Measurements from ENCODE around the gene GAK. TPM values are rescaled to one million over a fixed set of nuclear protein-coding genes. Genes with fewer than 3 reads are reported as not detected.

GAK gene
- total RNA-seq, 1 donor from 2014 or later, result 27.6 TPM

DNA sequence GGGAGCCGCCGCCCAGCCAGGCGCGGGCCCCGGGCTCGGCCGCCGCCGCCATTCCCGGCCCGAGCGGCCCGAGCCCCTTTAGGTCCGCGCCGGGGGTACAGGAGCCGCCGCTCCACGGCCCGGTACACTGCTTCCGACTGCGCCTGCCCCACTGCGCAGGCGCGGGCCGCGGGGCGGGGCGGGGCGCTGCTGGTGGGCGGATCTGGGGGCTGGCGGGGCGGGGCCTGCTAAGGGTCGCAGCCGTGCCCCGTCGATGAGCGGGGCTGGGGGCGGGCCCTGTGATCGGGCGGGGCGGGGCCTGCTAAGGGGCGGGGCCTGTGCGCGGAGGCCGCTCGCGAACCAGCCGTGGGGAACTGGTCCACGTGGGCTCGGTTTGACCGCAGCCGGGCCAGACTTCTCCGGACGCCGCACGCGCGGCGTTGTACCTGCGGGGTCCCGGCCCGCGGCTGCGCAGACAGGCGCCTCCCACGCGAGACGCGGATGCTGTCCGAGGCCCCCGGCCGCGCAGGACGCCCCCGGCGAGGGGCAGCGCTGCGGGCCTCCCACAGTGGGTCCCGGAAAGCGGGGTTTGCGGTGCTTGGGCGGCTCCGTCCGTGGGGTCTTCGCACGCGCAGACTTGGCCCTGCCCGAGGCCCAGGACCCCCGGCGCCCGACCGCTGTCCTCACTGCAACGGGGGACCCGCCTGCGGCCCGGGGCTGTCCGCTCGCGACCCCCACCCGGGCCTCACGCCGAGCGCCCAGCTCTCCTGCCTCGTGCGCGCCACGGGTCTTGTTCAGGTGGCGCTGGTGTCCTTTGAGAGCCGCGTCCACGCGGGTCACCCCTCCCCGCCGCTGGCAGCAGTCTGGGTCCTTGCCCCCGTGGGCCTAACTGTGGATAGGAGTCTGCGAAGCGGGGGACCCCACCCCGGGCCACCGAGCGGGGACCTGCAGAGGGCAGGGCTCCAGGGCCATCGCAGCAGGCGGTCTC is 41.6 kb upstream of the GAK start, which contains the start of gene DGKQ:
DGKQ (minus strand) TSS at position 139 of the 967 bp plus-strand sequence; CDS start at position 52, 87 bp downstream.
- TF ChIP-seq EZH2phosphoT487 (IDR thresholded peaks at IDR 0.05), result no peak
- TF ChIP-seq, protein P1, sequence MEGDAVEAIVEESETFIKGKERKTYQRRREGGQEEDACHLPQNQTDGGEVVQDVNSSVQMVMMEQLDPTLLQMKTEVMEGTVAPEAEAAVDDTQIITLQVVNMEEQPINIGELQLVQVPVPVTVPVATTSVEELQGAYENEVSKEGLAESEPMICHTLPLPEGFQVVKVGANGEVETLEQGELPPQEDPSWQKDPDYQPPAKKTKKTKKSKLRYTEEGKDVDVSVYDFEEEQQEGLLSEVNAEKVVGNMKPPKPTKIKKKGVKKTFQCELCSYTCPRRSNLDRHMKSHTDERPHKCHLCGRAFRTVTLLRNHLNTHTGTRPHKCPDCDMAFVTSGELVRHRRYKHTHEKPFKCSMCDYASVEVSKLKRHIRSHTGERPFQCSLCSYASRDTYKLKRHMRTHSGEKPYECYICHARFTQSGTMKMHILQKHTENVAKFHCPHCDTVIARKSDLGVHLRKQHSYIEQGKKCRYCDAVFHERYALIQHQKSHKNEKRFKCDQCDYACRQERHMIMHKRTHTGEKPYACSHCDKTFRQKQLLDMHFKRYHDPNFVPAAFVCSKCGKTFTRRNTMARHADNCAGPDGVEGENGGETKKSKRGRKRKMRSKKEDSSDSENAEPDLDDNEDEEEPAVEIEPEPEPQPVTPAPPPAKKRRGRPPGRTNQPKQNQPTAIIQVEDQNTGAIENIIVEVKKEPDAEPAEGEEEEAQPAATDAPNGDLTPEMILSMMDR (IDR thresholded peaks at IDR 0.05), result no peak
- TF ChIP-seq EZH2 (IDR thresholded peaks at IDR 0.05), result no peak
- Histone ChIP-seq H2AFZ (replicated peaks) (peak within 1 kb of the TSS; percentile 65), H4K20me1 (ENCODE audit: low read depth) (peaks cover 28% of the 10 kb centered on the region), H3K27me3 (peaks cover 55% of the 10 kb centered on the region), H3K27ac (no peak within 1 kb of the TSS), H3K4me1 (no peaks in the 10 kb centered on the region), H3K9ac (peak within 1 kb of the TSS; percentile 30), H3K36me3 (no peaks in the 10 kb centered on the region), H3K79me2 (ENCODE audit: low read depth) (no peaks in the 10 kb centered on the region), H3K4me3 (peak within 1 kb of the TSS; percentile 92), H3F3A (ENCODE audit: low read depth) (no peaks in the 10 kb centered on the region), H3K4me2 (peak within 1 kb of the TSS; percentile 96), H3K9me3 (ENCODE audit: low read depth) (no peaks in the 10 kb centered on the region)
- DNase-seq (ENCODE audit: low spot score), result peak; percentile 91
- H3K4me1 Mint-ChIP-seq, result no peaks in the 10 kb centered on the region
- H3K36me3 Mint-ChIP-seq, result peaks cover 2% of the 10 kb centered on the region
- no peak within 1 kb of the TSS for H3K27ac Mint-ChIP-seq
- H3K4me3 Mint-ChIP-seq, result peak within 1 kb of the TSS; percentile 62
- peaks cover 2% of the 10 kb centered on the region for H3K27me3 Mint-ChIP-seq (ENCODE audit: insufficient read depth, low read depth)
- peaks cover 10% of the 10 kb centered on the region for H3K9me3 Mint-ChIP-seq

GRCh38 chr4:972651-973424 is 40.7 kb upstream of the GAK start:
- Histone ChIP-seq H3K9ac (peak overlapping the region; percentile 30), H3K4me2 (peak overlapping the region; percentile 96), H3F3A (ENCODE audit: low read depth) (no peaks in the 10 kb centered on the region), H3K79me2 (ENCODE audit: low read depth) (no peaks in the 10 kb centered on the region), H3K4me3 (peak overlapping the region; percentile 92), H3K36me3 (no peaks in the 10 kb centered on the region), H3K4me1 (no peaks in the 10 kb centered on the region), H3K27me3 (peaks cover 64% of the 10 kb centered on the region), H4K20me1 (ENCODE audit: low read depth) (peaks cover 34% of the 10 kb centered on the region), H3K9me3 (ENCODE audit: low read depth) (no peaks in the 10 kb centered on the region), H3K27ac (no peak overlapping the region), H2AFZ (replicated peaks) (peak overlapping the region; percentile 65)
- H3K4me3 Mint-ChIP-seq, result peak overlapping the region; percentile 62
- H3K27me3 Mint-ChIP-seq (ENCODE audit: insufficient read depth, low read depth), result peaks cover 2% of the 10 kb centered on the region
- H3K27ac Mint-ChIP-seq, result no peak overlapping the region
- H3K4me1 Mint-ChIP-seq, result no peaks in the 10 kb centered on the region
- DNase-seq (ENCODE audit: low spot score), result peak; percentile 59
- TF ChIP-seq EZH2phosphoT487 (IDR thresholded peaks at IDR 0.05) (peak; percentile 19), EZH2 (IDR thresholded peaks at IDR 0.05) (no peak)
- peaks cover 2% of the 10 kb centered on the region for H3K36me3 Mint-ChIP-seq
- peaks cover 10% of the 10 kb centered on the region for H3K9me3 Mint-ChIP-seq

DNA sequence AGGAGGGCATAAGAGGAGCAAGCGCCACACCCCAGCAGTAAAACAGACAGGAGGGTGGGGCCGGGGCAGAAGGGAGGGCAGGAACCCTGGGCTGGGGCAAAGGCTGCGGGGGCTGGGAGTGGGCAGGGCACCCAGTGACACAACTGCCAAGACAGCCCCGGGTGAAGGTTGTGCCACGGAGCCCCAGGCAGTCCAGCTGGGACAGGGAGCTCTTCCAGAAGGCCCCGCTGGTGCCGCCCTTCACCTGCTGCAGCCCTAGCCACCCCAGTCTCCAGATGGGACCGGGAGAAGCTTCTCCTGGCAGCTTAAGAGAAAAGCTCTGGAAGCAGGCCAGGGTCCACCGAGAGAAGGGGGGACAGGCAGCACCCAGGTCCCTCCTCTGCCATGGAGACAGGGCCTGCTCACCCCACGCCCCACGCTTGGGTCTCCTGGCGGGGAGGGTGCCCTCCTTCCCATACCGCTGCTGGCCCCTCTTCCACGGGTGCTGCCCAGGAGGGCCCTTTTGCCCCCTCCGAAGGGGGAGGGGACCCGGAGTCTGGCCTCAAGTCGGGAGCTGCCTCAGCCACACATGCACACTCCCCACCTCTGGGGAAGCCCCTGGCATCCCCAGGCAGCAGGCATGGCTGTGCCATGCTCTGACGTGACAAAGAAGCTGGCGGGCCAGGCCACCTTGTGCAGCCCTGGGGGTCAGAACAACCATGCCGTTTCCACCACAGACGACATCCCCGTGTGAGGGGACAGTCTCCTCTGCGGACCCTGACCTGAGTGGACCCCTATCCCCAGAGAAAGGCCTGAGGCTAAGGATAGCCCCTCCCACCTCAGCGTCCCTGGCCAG is 39.8 kb upstream of the GAK start:
- no peak for DNase-seq (ENCODE audit: low spot score)
- TF ChIP-seq EZH2phosphoT487 (IDR thresholded peaks at IDR 0.05), result no peak
- TF ChIP-seq, protein P1 (IDR thresholded peaks at IDR 0.05), result no peak
- no peak for TF ChIP-seq EZH2 (IDR thresholded peaks at IDR 0.05)
- Mint-ChIP-seq H3K27ac (no peak overlapping the region), H3K27me3 (ENCODE audit: insufficient read depth, low read depth) (peaks cover 2% of the 10 kb centered on the region), H3K36me3 (peaks cover 2% of the 10 kb centered on the region), H3K4me1 (no peaks in the 10 kb centered on the region), H3K9me3 (peaks cover 10% of the 10 kb centered on the region), H3K4me3 (peak overlapping the region; percentile 68)
- peaks cover 34% of the 10 kb centered on the region for H4K20me1 ChIP-seq (ENCODE audit: low read depth)
- H2AFZ ChIP-seq (replicated peaks), result no peak overlapping the region
- H3K4me2 ChIP-seq, result peak overlapping the region; percentile 96
- no peaks in the 10 kb centered on the region for H3F3A ChIP-seq (ENCODE audit: low read depth)
- no peak overlapping the region for H3K27ac ChIP-seq
- H3K36me3 ChIP-seq, result no peaks in the 10 kb centered on the region
- no peak overlapping the region for H3K9ac ChIP-seq
- H3K4me3 ChIP-seq, result peak overlapping the region; percentile 92
- H3K9me3 ChIP-seq (ENCODE audit: low read depth), result no peaks in the 10 kb centered on the region
- H3K79me2 ChIP-seq (ENCODE audit: low read depth), result no peaks in the 10 kb centered on the region
- no peaks in the 10 kb centered on the region for H3K4me1 ChIP-seq
- peaks cover 74% of the 10 kb centered on the region for H3K27me3 ChIP-seq
